PC-3 (cell line): ENCODE results near the gene ZBTB14. TPM values are rescaled to one million over a fixed set of nuclear protein-coding genes. Genes with fewer than 3 reads are reported as not detected.

Source experiments
- ATAC-seq: fragments of 200-7000 bp; cut with Tn5 transposase; 2 replicates; pipeline ENCODE4 v1.9.1; 2020; ENCODE audit warnings: mild to moderate bottlenecking, moderate library complexity
- BruUV-seq: library from RNA; stranded (reverse); fragments of 400-500 nt; replicated peaks from 2 replicates; lab custom pipeline; 2021; lab: Mats Ljungman, UMichigan
- CTCF ChIA-PET: fragments of 300-600 bp; sonication (Branson Sonifier 250); formaldehyde crosslinking; loops from one replicate; lab custom pipeline; 2022; ENCODE audit warnings: antibody characterized with exemption; lab: Charles Lee
- POLR2A ChIA-PET: fragments of 300-600 bp; sonication (Branson Sonifier 250); formaldehyde crosslinking; loops from one replicate; lab custom pipeline; 2022; ENCODE audit warnings: antibody characterized with exemption; ENCODE audit not compliant: unreplicated experiment; lab: Charles Lee
- DNase-seq: peaks from one replicate; pipeline ENCODE4 v3.0.0-alpha.2; 2015
- H2AFZ ChIP-seq: fragments of 300-600 bp; sonication (generic); 2 replicates; pipeline ENCODE4 v1.6.0; 2016; ENCODE audit warnings: antibody characterized with exemption, low read length
- H3F3A ChIP-seq: fragments of 300-600 bp; sonication (generic); one replicate; pipeline ENCODE4 v1.6.0; 2017; ENCODE audit warnings: antibody characterized with exemption, low read length, control low read depth, mild to moderate bottlenecking; ENCODE audit not compliant: unreplicated experiment
- H3K27ac ChIP-seq: fragments of 300-600 bp; sonication (generic); 2 replicates; pipeline ENCODE4 v1.5.1; 2016; ENCODE audit warnings: mild to moderate bottlenecking, low read length
- H3K27me3 ChIP-seq: fragments of 300-600 bp; sonication (generic); 2 replicates; pipeline ENCODE4 v1.6.1; 2016; ENCODE audit warnings: low read length, mixed read lengths
- H3K36me3 ChIP-seq: fragments of 300-600 bp; sonication (generic); 2 replicates; pipeline ENCODE4 v1.6.1; 2016; ENCODE audit warnings: low read depth, mixed run types, low read length, mixed read lengths
- H3K4me1 ChIP-seq: fragments of 300-600 bp; sonication (generic); 2 replicates; pipeline ENCODE4 v1.5.1; 2016; ENCODE audit warnings: low read length; ENCODE audit not compliant: insufficient read depth
- H3K4me2 ChIP-seq: fragments of 300-600 bp; sonication (generic); 2 replicates; pipeline ENCODE4 v1.6.0; 2016; ENCODE audit warnings: low read length
- H3K4me3 ChIP-seq: fragments of 300-600 bp; sonication (generic); 2 replicates; pipeline ENCODE4 v1.5.1; 2016; ENCODE audit warnings: mild to moderate bottlenecking, low read length, mixed read lengths
- H3K79me2 ChIP-seq: fragments of 300-600 bp; sonication (generic); 2 replicates; pipeline ENCODE4 v1.6.1; 2017; ENCODE audit warnings: low read length, mixed read lengths
- H3K9ac ChIP-seq: fragments of 300-600 bp; sonication (generic); 2 replicates; pipeline ENCODE4 v1.6.0; 2016; ENCODE audit warnings: mild to moderate bottlenecking, low read length
- H3K9me2 ChIP-seq: fragments of 300-600 bp; sonication (generic); replicated peaks from 2 replicates; pipeline ENCODE4 v1.6.1; 2016; ENCODE audit warnings: mixed run types, low read length, mixed read lengths
- H3K9me3 ChIP-seq: fragments of 300-600 bp; sonication (generic); 2 replicates; pipeline ENCODE4 v1.6.1; 2016; ENCODE audit warnings: low read length, mixed read lengths
- H4K20me1 ChIP-seq: fragments of 300-600 bp; sonication (generic); 2 replicates; pipeline ENCODE4 v1.6.1; 2016; ENCODE audit warnings: low read length, mixed read lengths
- EZH2 ChIP-seq: fragments of 300-600 bp; sonication (generic); IDR thresholded peaks from one replicate; pipeline ENCODE4 v1.6.1; 2017; ENCODE audit warnings: antibody characterized with exemption, mild to moderate bottlenecking, low read length; ENCODE audit not compliant: unreplicated experiment
- EZH2phosphoT487 ChIP-seq: fragments of 300-600 bp; sonication (generic); IDR thresholded peaks from 2 replicates; pipeline ENCODE4 v1.6.1; 2018; ENCODE audit warnings: mild to moderate bottlenecking, antibody characterized with exemption, low read length, borderline replicate concordance
- intact Hi-C: fragments of 100-400 bp; cut with micrococcal nuclease; formaldehyde crosslinking; loops from 2 replicates; pipeline ENCODE4 v1.9.0; 2023
- total RNA-seq: library from RNA; depleted of rRNA; stranded (reverse); fragments of >200 nt; gene quantifications from 2 replicates; pipeline ENCODE4 v1.2.3, GENCODE V29; 2014
- TF ChIP-seq, protein P1 (sequence below): fragments of 300-600 bp; sonication (generic); conservative IDR thresholded peaks from 2 replicates; pipeline ENCODE4 v1.5.1; 2017; ENCODE audit warnings: antibody characterized with exemption, low read depth, mild to moderate bottlenecking, low read length

ZBTB14 gene
- total RNA-seq, 1 experiment from 2014 or later: 6.8 TPM

DNA sequence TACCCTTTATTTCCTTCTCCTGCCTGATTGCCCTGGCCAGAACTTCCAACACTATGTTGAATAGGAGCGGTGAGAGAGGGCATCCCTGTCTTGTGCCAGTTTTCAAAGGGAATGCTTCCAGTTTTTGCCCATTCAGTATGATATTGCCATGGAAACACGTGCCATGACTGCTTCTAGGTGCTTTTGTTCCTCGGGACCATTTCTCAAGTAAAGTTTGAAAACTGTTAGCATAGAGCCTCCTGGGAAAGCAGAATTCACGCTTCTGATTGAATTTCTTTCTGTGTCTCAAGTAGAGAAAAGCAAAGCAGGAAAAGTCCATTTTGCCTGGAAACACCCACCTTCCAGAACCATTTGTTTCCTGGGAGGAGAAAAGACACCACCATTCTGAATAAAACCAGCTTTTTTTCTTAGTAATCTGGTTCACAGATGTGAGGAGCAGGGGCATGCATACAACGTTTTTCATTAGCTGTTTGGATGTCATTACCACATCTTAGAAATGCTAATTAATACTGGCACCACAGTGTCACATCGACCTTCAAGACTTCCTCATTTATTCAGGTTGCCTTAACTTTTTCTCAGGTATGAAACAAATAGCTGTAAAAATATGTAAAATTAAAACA is 39.0 kb upstream of the ZBTB14 start:
- ATAC-seq: no peak
- POLR2A ChIA-PET: no interaction called here
- CTCF ChIA-PET: no interaction called here
- Histone ChIP-seq H3K9me3 (no peaks in the 10 kb centered on the region; the same call in 1 of the 2 replicates), H3K4me1 (no peaks in the 10 kb centered on the region), H3K9ac (no peak overlapping the region), H3K4me3 (no peak overlapping the region), H3K27ac (no peak overlapping the region), H3F3A (no peaks in the 10 kb centered on the region), H3K4me2 (no peak overlapping the region), H3K9me2 (no peaks in the 10 kb centered on the region), H4K20me1 (no peaks in the 10 kb centered on the region), H3K79me2 (no peaks in the 10 kb centered on the region), H2AFZ (no peak overlapping the region), H3K27me3 (no peaks in the 10 kb centered on the region), H3K36me3 (no peaks in the 10 kb centered on the region)
- DNase-seq: no peak
- intact Hi-C loops: no loop called here
- no peak for TF ChIP-seq EZH2
- TF ChIP-seq, protein P1, sequence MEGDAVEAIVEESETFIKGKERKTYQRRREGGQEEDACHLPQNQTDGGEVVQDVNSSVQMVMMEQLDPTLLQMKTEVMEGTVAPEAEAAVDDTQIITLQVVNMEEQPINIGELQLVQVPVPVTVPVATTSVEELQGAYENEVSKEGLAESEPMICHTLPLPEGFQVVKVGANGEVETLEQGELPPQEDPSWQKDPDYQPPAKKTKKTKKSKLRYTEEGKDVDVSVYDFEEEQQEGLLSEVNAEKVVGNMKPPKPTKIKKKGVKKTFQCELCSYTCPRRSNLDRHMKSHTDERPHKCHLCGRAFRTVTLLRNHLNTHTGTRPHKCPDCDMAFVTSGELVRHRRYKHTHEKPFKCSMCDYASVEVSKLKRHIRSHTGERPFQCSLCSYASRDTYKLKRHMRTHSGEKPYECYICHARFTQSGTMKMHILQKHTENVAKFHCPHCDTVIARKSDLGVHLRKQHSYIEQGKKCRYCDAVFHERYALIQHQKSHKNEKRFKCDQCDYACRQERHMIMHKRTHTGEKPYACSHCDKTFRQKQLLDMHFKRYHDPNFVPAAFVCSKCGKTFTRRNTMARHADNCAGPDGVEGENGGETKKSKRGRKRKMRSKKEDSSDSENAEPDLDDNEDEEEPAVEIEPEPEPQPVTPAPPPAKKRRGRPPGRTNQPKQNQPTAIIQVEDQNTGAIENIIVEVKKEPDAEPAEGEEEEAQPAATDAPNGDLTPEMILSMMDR: no peak
- TF ChIP-seq EZH2phosphoT487: no peak
- BruUV-seq: no TSS peak

GRCh38 chr18:5318061-5318700 is 22.7 kb upstream of the ZBTB14 start:
- H3K9me2 ChIP-seq: no peaks in the 10 kb centered on the region

More at GRCh38 chr18:5318061-5318700, 22.7 kb upstream of the ZBTB14 start:
- no TSS peak for BruUV-seq
- intact Hi-C loops: no loop called here
- H3K9ac ChIP-seq: no peak overlapping the region
- H3K4me2 ChIP-seq: no peak overlapping the region
- ChIA-PET POLR2A (no interaction called here), CTCF (no interaction called here)
- no peaks in the 10 kb centered on the region for H3F3A ChIP-seq
- H3K4me1 ChIP-seq: no peaks in the 10 kb centered on the region
- H3K36me3 ChIP-seq: no peaks in the 10 kb centered on the region
- TF ChIP-seq, protein P1: no peak
- TF ChIP-seq EZH2 (no peak), EZH2phosphoT487 (no peak)
- H3K4me3 ChIP-seq: no peak overlapping the region
- DNase-seq (no peak), ATAC-seq (no peak)
- H3K9me3 ChIP-seq: 0 out of 2 replicates have a peak, but pooled peaks cover 4% of the 10 kb centered on the region
- H3K27ac ChIP-seq: no peak overlapping the region
- no peaks in the 10 kb centered on the region for H3K27me3 ChIP-seq
- H2AFZ ChIP-seq: no peak overlapping the region
- no peaks in the 10 kb centered on the region for H3K79me2 ChIP-seq
- H4K20me1 ChIP-seq: no peaks in the 10 kb centered on the region
